Heart left ventricle (tissue), 13 donors: ENCODE results near the gene KCNK2.

Source experiments
- POLR2A ChIP-seq, 2 donors: fragments of 450-650 bp; IDR thresholded peaks; one replicate each; pipeline ENCODE4 v1.6.1; 2017; ENCODE audit warnings: antibody characterized with exemption in 2 of 2, mild to moderate bottlenecking in 2 of 2, moderate library complexity in 2 of 2
- TF ChIP-seq, protein P1 (sequence below), 12 donors: fragments of 200-600 bp; sonication (generic) in 4 of 12; IDR thresholded peaks; one replicate each; pipeline versions ENCODE4 v1.5.0 to v1.8.0; 2018 to 2022; ENCODE audit warnings: antibody characterized with exemption in 12 of 12, mild to moderate bottlenecking in 5 of 12
- donor health status: ischemic (EF 13 %, LVEDD 7.1; RV severe dilation, severe dysfunction).
- donor health status: DM: no; HTN: yes; CAD: no.
- donor health status: DM: no; HTN: no; CAD: no.
- donor health status: ischemic (EF 25% LVEDD 6.9; RV normal size, moderate dysfunction).
- donor health status: ischemic (EF 25% LVEDD 5.7; RV mildly dilated, moderate dysfunction).
- donor health status: ischemic (EF 35%, LVEDD 5.7; RV mildly dilated, moderate dysfunction).
- donor health status: nonischemic (EF 11% LVEDD 7.7; RV severe dilation, severe dysfunction).
- donor health status: DM: yes; HTN: yes; CAD: no.
- donor health status: PGD.
- donor health status: ischemic (EF 29% LVEDD 5.4; RV normal size, mild dysfunction).
- donor health status: nonischemic (EF 23%, LVEDD 6.1; RV moderate dilation, normal function).

DNA sequence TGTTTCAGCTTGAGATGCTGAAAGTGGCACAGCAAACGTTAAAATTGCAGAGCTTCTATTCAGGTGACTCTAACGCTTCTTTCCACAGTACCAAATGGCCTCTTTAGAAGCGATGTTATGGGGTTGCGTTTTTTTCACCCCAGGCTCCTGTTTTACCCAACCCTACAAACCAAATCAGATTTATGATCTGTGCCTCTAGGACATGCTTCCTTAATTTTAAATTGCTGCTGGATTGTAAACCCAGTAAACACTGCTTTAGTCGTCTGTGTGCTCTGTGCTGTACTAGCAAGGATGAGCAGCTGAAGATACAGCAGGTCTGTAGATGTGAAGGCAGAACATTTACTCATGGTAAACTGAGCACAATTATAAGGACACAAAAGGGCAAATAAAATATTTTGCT, 13.0 kb downstream of the KCNK2 start:
- TF ChIP-seq POLR2A (IDR thresholded peaks at IDR 0.05), result no peak
- TF ChIP-seq, protein P1, sequence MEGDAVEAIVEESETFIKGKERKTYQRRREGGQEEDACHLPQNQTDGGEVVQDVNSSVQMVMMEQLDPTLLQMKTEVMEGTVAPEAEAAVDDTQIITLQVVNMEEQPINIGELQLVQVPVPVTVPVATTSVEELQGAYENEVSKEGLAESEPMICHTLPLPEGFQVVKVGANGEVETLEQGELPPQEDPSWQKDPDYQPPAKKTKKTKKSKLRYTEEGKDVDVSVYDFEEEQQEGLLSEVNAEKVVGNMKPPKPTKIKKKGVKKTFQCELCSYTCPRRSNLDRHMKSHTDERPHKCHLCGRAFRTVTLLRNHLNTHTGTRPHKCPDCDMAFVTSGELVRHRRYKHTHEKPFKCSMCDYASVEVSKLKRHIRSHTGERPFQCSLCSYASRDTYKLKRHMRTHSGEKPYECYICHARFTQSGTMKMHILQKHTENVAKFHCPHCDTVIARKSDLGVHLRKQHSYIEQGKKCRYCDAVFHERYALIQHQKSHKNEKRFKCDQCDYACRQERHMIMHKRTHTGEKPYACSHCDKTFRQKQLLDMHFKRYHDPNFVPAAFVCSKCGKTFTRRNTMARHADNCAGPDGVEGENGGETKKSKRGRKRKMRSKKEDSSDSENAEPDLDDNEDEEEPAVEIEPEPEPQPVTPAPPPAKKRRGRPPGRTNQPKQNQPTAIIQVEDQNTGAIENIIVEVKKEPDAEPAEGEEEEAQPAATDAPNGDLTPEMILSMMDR (IDR thresholded peaks at IDR 0.05), result no peak
